Activated T-cell treated with anti-CD3 and anti-CD28 coated beads, Interleukin-2, amount 50 U/mL, for 24 hours (primary cell): Measurements from ENCODE around the gene GTPBP1.

Experiments
- DNase-seq: peaks from one replicate; pipeline ENCODE4 v3.0.0-alpha.2; 2020
- H3K27ac Mint-ChIP-seq: 2 replicates; pipeline ENCODE4 v1.8.0; 2020; ENCODE audit warnings: mild to moderate bottlenecking, mixed read lengths
- H3K27me3 Mint-ChIP-seq: 2 replicates; pipeline ENCODE4 v1.8.0; 2020; ENCODE audit warnings: mixed read lengths
- H3K36me3 Mint-ChIP-seq: 2 replicates; pipeline ENCODE4 v1.8.0; 2020; ENCODE audit warnings: low read depth, mixed read lengths
- H3K4me1 Mint-ChIP-seq: 2 replicates; pipeline ENCODE4 v1.8.0; 2020; ENCODE audit warnings: low read depth, mixed read lengths
- H3K4me3 Mint-ChIP-seq: 2 replicates; pipeline ENCODE4 v1.8.0; 2020; ENCODE audit warnings: mild to moderate bottlenecking, moderate library complexity, mixed read lengths
- H3K9me3 Mint-ChIP-seq: 2 replicates; pipeline ENCODE4 v1.8.0; 2020; ENCODE audit warnings: mixed read lengths

GTPBP1 gene

DNA sequence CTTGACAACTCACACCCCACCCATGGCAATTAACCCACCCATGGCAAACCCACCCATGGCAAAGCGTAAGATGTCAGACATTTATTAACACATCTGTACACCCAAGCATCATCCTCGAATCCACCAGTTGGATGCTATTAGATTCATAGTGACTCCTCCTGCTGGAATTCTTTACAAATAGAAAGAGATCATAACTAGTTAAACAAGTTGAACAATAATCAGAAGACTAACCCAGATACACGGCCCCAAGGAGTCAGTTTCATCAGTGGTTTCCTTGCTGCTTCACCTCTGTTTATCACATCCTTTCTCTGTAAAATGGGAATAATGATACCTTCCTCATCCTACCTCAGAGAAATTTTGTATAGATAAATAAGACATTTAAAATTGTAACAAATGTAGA is 5.1 kb downstream of the GTPBP1 start:
- Mint-ChIP-seq H3K9me3 (no peaks in the 10 kb centered on the region), H3K4me3 (no peak overlapping the region), H3K27ac (no peak overlapping the region), H3K36me3 (peaks cover 87% of the 10 kb centered on the region), H3K4me1 (peaks cover 70% of the 10 kb centered on the region), H3K27me3 (no peaks in the 10 kb centered on the region)
- DNase-seq, result no peak

DNA sequence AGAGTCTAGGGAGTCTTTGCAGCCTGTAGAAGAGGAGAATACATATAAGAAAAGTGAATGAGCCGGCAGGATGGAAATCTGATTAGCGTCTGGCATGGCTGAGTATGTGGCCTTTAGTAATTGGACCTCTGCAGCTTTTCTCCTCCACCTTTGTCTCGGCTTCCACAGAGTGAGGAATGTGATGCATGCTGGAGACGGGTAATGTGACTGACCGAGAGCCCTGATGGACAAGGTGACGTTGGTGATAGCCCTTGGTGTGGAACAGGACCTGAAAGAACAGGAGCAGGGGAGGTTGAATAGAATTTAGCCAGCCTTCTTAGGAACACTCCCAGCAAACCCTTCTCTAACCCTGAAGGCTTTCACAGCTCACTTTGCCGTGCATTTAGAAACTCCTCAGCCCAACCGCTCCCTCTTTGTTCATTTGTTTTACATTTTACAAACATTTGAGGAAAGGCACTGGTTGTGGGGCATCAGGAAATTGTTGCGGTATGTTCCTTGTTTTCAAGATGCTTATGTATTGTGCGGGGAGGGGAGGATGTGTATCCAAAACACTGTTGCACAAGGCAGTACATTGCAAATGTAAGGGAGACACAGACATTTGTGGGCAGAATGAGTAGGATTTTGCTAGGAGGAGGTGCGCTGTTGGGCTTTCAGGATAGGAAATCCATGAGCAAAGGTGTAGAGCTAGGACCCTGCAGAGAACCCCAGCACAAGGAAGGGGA is 6.9 kb downstream of the GTPBP1 start:
- H3K4me3 Mint-ChIP-seq, result no peak overlapping the region
- no peak for DNase-seq
- peaks cover 62% of the 10 kb centered on the region for H3K4me1 Mint-ChIP-seq
- peak overlapping the region; percentile 50 for H3K27ac Mint-ChIP-seq
- H3K9me3 Mint-ChIP-seq, result no peaks in the 10 kb centered on the region
- H3K36me3 Mint-ChIP-seq, result peaks cover 91% of the 10 kb centered on the region
- no peaks in the 10 kb centered on the region for H3K27me3 Mint-ChIP-seq

DNA sequence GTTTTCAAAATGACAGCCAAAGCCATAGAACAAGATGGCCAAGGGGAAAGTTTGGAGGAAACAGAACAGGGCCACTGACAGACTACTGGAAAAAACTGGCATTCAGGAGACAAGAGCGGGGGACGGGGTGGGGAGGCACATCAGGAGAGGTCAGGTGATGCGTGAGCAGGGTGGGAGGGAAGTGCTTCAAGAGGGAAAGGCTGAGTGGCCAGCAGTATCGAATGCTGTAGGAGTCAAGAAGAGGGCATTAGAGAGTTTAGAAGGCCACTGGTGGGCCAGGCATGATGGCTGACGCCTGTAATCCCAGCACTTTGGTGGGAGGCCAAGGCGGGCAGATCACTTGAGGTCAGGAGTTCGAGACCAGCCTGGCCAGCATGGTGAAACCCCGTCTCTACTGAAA is 8.2 kb downstream of the GTPBP1 start:
- peaks cover 53% of the 10 kb centered on the region for H3K4me1 Mint-ChIP-seq
- no peaks in the 10 kb centered on the region for H3K27me3 Mint-ChIP-seq
- no peaks in the 10 kb centered on the region for H3K9me3 Mint-ChIP-seq
- no peak overlapping the region for H3K4me3 Mint-ChIP-seq
- H3K27ac Mint-ChIP-seq, result peak overlapping the region; percentile 50
- peaks cover 90% of the 10 kb centered on the region for H3K36me3 Mint-ChIP-seq
- peak; percentile 20 for DNase-seq

DNA sequence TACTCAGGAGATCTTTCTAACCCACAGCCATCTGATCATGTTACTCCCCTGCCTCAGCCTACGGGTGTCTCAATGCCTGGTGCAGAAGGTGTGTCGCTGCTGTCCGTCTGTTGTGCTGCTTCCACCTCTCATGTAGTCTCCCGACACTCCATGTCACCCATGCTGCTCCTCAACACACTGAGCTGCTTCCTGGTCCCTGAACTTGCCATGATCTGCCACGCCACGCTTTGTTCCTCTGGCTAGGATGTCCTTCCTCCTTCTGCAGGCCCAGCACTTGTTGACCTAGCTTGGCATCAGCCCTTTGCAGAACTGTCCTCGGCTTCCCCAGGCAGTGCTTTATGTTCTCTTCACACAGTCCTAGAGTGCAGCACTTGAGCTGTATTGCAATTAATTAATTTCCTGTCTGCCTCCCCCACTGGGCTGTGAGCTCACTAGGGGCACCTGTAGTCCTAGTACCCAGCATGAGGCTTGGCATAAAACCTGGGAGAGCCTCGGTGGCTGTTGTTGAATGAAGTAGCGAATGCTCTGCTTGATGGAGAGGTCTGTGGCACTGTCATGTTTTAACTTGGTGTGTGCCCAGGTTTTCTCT is 9.5 kb downstream of the GTPBP1 start:
- no peaks in the 10 kb centered on the region for H3K27me3 Mint-ChIP-seq
- no peaks in the 10 kb centered on the region for H3K9me3 Mint-ChIP-seq
- no peak overlapping the region for H3K4me3 Mint-ChIP-seq
- no peak for DNase-seq
- peaks cover 43% of the 10 kb centered on the region for H3K4me1 Mint-ChIP-seq
- peaks cover 87% of the 10 kb centered on the region for H3K36me3 Mint-ChIP-seq
- peak overlapping the region; percentile 24 for H3K27ac Mint-ChIP-seq

DNA sequence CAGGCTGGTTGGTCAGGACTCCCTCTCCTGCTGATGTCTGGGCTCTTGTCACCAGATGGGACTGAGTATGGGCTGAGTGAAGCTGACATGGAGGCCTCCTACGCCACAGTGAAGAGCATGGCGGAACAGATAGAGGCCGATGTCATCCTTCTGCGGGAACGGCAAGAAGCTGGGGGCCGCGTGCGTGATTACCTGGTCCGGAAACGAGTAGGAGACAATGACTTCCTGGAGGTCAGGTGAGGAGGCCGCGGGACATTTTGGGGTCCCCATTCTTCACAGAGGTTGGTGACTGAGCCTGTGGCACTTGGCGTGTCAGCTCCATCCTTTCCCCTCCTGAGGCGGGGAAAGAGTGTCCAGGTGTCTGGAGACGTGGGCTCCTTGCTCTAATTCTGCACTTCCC is 10.1 kb downstream of the GTPBP1 start:
- Mint-ChIP-seq H3K9me3 (no peaks in the 10 kb centered on the region), H3K4me1 (peaks cover 38% of the 10 kb centered on the region), H3K4me3 (no peak overlapping the region), H3K27ac (peak overlapping the region; percentile 66), H3K27me3 (no peaks in the 10 kb centered on the region), H3K36me3 (peaks cover 86% of the 10 kb centered on the region)
- DNase-seq, result peak; percentile 14

DNA sequence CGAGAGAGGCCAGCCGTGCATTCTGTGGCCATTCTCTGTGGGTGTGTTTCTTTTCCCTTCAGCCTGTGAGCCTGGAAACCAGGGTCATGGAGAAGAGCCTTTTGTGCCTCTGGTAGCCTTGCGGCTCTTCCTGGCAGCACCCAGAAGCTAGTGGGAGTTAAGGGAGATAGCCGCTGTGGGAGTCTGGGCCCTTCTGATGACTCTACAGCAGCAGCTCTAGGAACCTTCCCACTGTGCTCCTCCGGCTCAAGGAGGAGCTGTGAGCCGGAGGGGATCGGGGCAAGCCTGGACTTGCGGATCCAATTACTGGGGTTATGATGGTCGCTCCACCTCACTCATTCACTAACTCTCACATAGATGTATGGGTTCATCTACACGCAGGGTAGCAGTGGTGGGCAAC is 10.5 kb downstream of the GTPBP1 start:
- no peak for DNase-seq
- no peaks in the 10 kb centered on the region for H3K27me3 Mint-ChIP-seq
- H3K4me1 Mint-ChIP-seq, result peaks cover 33% of the 10 kb centered on the region
- H3K4me3 Mint-ChIP-seq, result no peak overlapping the region
- H3K36me3 Mint-ChIP-seq, result peaks cover 86% of the 10 kb centered on the region
- H3K27ac Mint-ChIP-seq, result peak overlapping the region; percentile 35
- H3K9me3 Mint-ChIP-seq, result no peaks in the 10 kb centered on the region

DNA sequence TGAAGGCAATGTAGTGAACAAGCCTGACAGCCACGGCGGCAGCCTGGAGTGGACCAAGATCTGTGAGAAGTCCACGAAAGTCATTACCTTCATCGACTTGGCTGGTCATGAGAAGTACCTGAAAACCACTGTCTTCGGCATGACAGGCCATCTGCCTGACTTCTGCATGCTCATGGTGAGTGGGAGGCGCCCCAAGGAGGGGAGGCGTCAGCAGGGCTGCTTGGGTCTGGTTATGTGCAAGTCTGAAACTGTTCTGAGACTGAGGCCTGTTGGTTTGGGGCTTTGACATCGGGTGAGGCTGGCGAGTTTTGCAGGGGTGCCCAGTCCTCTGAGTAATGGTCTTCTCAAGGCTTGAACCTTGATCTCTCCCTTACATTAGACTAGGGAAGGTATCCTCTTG is 11.1 kb downstream of the GTPBP1 start:
- H3K36me3 Mint-ChIP-seq, result peaks cover 86% of the 10 kb centered on the region
- H3K27me3 Mint-ChIP-seq, result no peaks in the 10 kb centered on the region
- H3K4me3 Mint-ChIP-seq, result no peak overlapping the region
- no peaks in the 10 kb centered on the region for H3K9me3 Mint-ChIP-seq
- DNase-seq, result peak; percentile 23
- H3K27ac Mint-ChIP-seq, result peak overlapping the region; percentile 3
- peaks cover 33% of the 10 kb centered on the region for H3K4me1 Mint-ChIP-seq

DNA sequence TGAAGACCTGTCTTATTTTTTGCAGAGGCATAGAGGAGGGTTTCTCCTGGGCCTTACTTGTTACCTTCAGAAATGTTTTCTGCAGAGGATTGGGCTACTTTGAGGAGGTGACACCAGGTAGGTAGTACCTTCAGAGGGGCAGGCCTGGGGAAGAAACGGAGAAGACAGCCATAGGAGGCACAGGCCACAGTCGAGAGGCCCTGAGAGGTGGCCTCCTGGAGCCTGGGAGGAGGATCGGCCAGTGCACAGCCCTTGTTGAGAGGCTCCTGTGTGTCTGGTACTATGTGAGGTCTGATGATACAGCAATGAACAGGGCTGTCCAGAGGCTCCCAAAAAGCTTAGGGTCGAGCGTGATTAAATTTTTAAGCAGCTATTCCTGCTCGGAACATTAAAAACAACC is 11.5 kb downstream of the GTPBP1 start:
- Mint-ChIP-seq H3K27me3 (no peaks in the 10 kb centered on the region), H3K4me3 (no peak overlapping the region), H3K9me3 (no peaks in the 10 kb centered on the region), H3K36me3 (peaks cover 86% of the 10 kb centered on the region), H3K4me1 (peaks cover 29% of the 10 kb centered on the region), H3K27ac (peak overlapping the region; percentile 53)
- no peak for DNase-seq

DNA sequence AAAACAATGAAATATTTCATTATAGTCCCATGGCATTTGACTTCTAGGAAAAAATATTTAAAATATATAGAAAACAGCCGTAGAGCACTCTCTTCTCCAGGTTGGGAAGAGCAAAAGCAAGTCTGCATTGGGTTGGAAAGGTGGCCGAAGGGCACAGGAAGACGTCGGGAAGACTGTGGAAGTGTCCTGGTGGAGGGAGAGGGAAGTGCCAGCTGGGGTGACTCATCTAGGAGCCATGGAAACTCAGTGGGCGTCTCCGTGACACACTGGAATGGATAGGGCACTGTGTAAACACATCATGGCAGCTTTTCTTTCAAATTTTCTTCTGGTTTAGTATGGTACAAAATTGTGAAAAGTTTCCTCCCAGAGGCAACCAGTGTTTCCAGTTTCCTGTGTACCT is 12.7 kb downstream of the GTPBP1 start:
- Mint-ChIP-seq H3K36me3 (peaks cover 86% of the 10 kb centered on the region), H3K4me1 (peaks cover 17% of the 10 kb centered on the region), H3K27me3 (no peaks in the 10 kb centered on the region), H3K4me3 (no peak overlapping the region), H3K9me3 (no peaks in the 10 kb centered on the region), H3K27ac (peak overlapping the region; percentile 34)
- DNase-seq, result no peak

DNA sequence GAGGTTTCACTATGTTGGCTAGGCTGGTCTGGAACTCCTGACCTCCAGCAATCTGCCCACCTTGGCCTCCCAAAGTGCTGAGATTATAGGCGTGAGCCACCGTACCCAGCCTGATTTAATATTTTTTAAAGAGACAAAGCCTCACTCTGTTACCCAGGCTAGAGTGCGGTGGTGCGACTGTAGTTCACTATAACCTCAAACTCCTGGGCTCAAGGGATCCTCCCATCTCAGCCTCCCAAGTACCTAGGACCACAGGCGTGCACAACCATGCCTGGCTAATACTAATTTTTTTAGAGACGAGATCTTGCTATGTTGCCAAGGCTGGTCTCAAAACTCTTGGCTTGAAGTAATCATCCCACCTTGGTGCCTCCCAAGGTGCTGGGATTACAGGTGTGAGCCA is 13.5 kb downstream of the GTPBP1 start:
- Mint-ChIP-seq H3K27me3 (no peaks in the 10 kb centered on the region), H3K27ac (no peak overlapping the region), H3K4me1 (peaks cover 12% of the 10 kb centered on the region), H3K36me3 (peaks cover 90% of the 10 kb centered on the region), H3K4me3 (no peak overlapping the region), H3K9me3 (no peaks in the 10 kb centered on the region)
- no peak for DNase-seq

DNA sequence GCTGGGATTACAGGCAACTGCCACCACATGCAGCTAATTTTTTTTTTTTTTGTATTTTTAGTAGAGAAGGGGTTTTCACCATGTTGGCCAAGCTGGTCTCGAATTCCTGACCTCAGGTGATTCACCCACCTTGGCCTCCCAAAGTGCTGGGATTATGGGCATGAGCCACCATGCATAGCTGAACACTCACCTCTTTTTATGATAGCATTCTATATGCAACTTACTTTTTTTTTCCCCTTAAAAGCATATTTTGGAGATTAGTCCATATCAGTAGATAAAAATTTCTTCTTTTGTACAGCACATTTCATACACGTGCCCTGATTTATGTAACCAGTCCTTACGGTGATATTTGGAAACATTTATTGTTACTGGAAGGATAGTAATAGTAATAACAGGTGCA is 14.6 kb downstream of the GTPBP1 start:
- H3K27me3 Mint-ChIP-seq, result no peaks in the 10 kb centered on the region
- H3K4me3 Mint-ChIP-seq, result no peak overlapping the region
- no peak for DNase-seq
- H3K36me3 Mint-ChIP-seq, result peaks cover 91% of the 10 kb centered on the region
- peaks cover 5% of the 10 kb centered on the region for H3K4me1 Mint-ChIP-seq
- H3K9me3 Mint-ChIP-seq, result no peaks in the 10 kb centered on the region
- H3K27ac Mint-ChIP-seq, result no peak overlapping the region

DNA sequence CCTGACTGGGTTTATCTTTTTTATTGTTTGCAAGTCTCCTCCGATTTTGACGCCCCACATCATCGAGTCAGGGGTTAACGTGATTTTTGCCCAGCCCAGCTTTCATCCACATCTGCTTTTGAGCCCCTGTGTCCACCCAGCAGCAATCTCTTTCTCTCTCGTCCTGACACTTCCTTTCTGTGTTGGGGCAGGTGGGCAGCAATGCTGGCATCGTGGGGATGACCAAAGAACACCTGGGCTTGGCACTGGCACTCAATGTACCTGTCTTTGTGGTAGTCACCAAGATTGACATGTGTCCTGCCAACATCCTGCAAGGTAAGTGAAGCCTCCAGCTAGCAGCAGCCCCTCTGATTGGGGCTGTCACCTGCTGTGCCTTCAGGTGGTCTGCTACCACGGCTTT is 15.8 kb downstream of the GTPBP1 start:
- Mint-ChIP-seq H3K27me3 (no peaks in the 10 kb centered on the region), H3K4me1 (peaks cover 3% of the 10 kb centered on the region), H3K9me3 (no peaks in the 10 kb centered on the region), H3K4me3 (no peak overlapping the region), H3K27ac (no peak overlapping the region), H3K36me3 (peaks cover 91% of the 10 kb centered on the region)
- no peak for DNase-seq

DNA sequence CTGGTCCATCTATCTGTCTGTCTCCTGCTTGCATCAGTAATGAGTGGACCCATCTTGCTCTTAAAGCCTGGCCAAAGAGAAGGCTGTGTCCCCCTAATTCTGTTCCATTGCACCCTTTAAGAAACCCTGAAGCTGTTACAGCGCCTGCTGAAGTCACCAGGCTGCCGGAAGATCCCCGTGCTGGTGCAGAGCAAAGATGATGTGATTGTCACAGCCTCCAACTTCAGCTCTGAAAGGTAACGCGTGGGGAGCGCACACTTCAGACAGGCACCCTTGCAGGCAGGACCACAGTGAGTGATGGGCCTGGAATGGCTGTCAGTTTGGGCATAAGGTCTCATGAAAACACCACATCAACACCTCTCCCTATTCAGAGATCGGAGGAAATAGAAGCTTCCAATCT is 18.4 kb downstream of the GTPBP1 start:
- H3K27ac Mint-ChIP-seq, result no peak overlapping the region
- H3K9me3 Mint-ChIP-seq, result no peaks in the 10 kb centered on the region
- H3K4me1 Mint-ChIP-seq, result no peaks in the 10 kb centered on the region
- H3K27me3 Mint-ChIP-seq, result no peaks in the 10 kb centered on the region
- no peak for DNase-seq
- no peak overlapping the region for H3K4me3 Mint-ChIP-seq
- H3K36me3 Mint-ChIP-seq, result peaks cover 92% of the 10 kb centered on the region

DNA sequence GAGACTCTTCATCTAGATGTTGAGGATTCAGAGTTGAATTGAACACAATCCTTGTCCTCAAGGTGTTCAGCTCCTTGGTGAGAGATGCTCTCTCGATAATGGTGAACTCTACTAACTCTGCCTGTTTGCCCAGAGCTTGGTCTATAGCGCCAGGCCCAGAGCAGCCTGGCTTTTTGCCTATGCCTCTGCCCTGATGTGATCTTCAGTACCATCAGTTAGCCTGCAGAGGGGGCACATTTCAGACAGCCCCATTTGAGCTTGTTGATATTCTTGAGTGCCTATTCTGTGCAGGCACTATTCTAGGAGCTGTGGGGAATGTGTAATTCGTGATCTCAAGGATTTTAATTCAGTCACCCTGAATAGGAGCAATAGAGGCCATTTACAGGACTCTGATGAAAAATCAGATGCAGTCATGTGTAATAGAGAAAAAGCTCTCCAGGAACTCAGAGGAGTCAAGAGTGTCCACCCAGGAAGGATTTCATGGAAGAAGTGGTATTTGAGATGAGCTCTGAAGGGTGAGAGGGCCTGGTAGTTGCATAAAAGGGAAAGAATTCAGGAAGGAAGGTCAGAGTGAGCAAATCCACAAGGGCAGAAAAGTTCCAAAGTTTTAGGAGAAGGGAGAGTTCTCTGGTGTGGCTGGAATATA is 19.3 kb downstream of the GTPBP1 start:
- DNase-seq, result no peak
- no peaks in the 10 kb centered on the region for H3K27me3 Mint-ChIP-seq
- H3K36me3 Mint-ChIP-seq, result peaks cover 95% of the 10 kb centered on the region
- H3K27ac Mint-ChIP-seq, result peak overlapping the region; percentile 66
- no peaks in the 10 kb centered on the region for H3K4me1 Mint-ChIP-seq
- no peak overlapping the region for H3K4me3 Mint-ChIP-seq
- no peaks in the 10 kb centered on the region for H3K9me3 Mint-ChIP-seq

DNA sequence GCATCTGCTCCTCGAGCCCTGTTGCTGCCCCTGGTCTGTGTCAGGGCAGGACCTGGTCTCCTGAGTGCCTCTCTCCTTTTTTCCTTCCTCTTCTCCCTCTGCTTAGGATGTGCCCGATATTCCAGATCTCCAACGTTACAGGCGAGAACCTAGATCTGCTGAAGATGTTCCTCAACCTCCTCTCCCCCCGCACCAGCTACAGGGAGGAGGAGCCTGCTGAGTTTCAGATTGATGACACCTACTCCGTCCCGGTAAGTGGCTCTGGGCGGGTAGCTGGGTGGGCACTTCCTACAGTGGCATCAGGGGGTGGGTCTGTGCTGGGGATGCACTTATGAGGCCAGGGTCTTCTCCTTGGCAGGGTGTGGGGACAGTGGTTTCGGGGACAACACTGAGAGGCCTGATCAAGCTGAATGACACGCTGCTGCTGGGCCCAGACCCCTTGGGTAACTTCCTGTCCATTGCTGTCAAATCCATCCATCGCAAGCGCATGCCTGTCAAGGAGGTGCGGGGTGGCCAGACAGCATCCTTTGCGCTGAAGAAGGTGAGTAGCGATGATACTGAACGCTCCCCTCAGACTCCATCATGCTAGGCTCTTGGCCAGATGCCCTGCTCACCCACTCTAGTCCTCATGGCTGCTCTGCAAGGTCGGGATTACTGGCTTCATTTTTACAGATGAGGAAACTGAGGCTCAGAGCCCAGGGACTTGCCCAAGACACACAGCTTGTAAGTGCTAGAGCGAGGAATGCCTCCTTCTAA is 20.3 kb downstream of the GTPBP1 start:
- peak overlapping the region; percentile 66 for H3K27ac Mint-ChIP-seq
- H3K36me3 Mint-ChIP-seq, result peaks cover 99% of the 10 kb centered on the region
- DNase-seq, result no peak

More for the DNA sequence above, 20.3 kb downstream of the GTPBP1 start:
- Mint-ChIP-seq H3K9me3 (no peaks in the 10 kb centered on the region), H3K4me1 (no peaks in the 10 kb centered on the region), H3K27me3 (no peaks in the 10 kb centered on the region), H3K4me3 (no peak overlapping the region)
